Caco-2 (cell line): ENCODE results near the gene ADARB2. TPM values are rescaled to one million over a fixed set of nuclear protein-coding genes. Genes with fewer than 3 reads are reported as not detected.

ENCODE experiments used
- BruUV-seq: library from RNA; stranded (reverse); fragments of 400-500 nt; replicated peaks from 2 replicates; lab custom pipeline; 2021; lab: Mats Ljungman, UMichigan
- CTCF ChIA-PET: fragments of 300-600 bp; sonication (Branson Sonifier 250); formaldehyde crosslinking; loops from one replicate; lab custom pipeline; 2022; ENCODE audit warnings: antibody characterized with exemption; lab: Charles Lee
- POLR2A ChIA-PET: fragments of 300-600 bp; sonication (Branson Sonifier 250); formaldehyde crosslinking; loops from one replicate; lab custom pipeline; 2022; ENCODE audit warnings: antibody characterized with exemption; lab: Charles Lee
- DNase-seq, 2 experiments: peaks; one replicate each; pipeline versions ENCODE4 v3.0.0 to v3.0.0-alpha.2; 2020 to 2022
- H3K27me3 ChIP-seq: replicated peaks from 2 replicates; pipeline ENCODE4 v1.6.0; 2011; ENCODE audit warnings: low read length; ENCODE audit not compliant: control insufficient read depth, insufficient read depth
- H3K36me3 ChIP-seq: 2 replicates; pipeline ENCODE4 v1.5.1; 2011; ENCODE audit warnings: low read length; ENCODE audit not compliant: control insufficient read depth, insufficient read depth
- H3K4me1 ChIP-seq: fragments of 250-450 bp; sonication (Bioruptor Pico); 2 replicates; pipeline ENCODE4 v1.5.1; 2020; ENCODE audit warnings: mild to moderate bottlenecking
- H3K4me3 ChIP-seq: 2 replicates; pipeline ENCODE4 v1.5.1; 2011; ENCODE audit warnings: low read depth, mild to moderate bottlenecking, control low read depth, low read length
- H3K9me3 ChIP-seq: fragments of 250-450 bp; sonication (Bioruptor Pico); 2 replicates; pipeline ENCODE4 v1.5.1; 2020; ENCODE audit warnings: mild to moderate bottlenecking, moderate library complexity
- H3K27ac Mint-ChIP-seq: one replicate; pipeline ENCODE4 v1.8.0; 2022; ENCODE audit warnings: mixed read lengths; ENCODE audit not compliant: unreplicated experiment
- H3K27me3 Mint-ChIP-seq: one replicate; pipeline ENCODE4 v1.8.0; 2022; ENCODE audit warnings: mixed read lengths; ENCODE audit not compliant: insufficient read depth, unreplicated experiment
- H3K36me3 Mint-ChIP-seq: one replicate; pipeline ENCODE4 v1.8.0; 2022; ENCODE audit warnings: mild to moderate bottlenecking, mixed read lengths; ENCODE audit not compliant: insufficient read depth, unreplicated experiment
- H3K4me1 Mint-ChIP-seq: one replicate; pipeline ENCODE4 v1.8.0; 2022; ENCODE audit warnings: low read depth, mixed read lengths; ENCODE audit not compliant: unreplicated experiment
- H3K4me3 Mint-ChIP-seq: one replicate; pipeline ENCODE4 v1.8.0; 2022; ENCODE audit warnings: mild to moderate bottlenecking, moderate library complexity, mixed read lengths; ENCODE audit not compliant: unreplicated experiment
- H3K9me3 Mint-ChIP-seq: one replicate; pipeline ENCODE4 v1.8.0; 2022; ENCODE audit warnings: mixed read lengths; ENCODE audit not compliant: unreplicated experiment
- CTCF ChIP-seq, 2 experiments: fragments of 200-600 bp in 1 of 2; IDR thresholded peaks; 1 replicate in 1 of 2; 2 replicates in 1 of 2; pipeline versions ENCODE4 v1.5.1 to v1.8.0; 2011 to 2022; ENCODE audit warnings: antibody characterized with exemption in 1 of 2, control low read depth in 1 of 2, inconsistent platforms in 1 of 2, low read depth in 1 of 2, low read length in 1 of 2, mild to moderate bottlenecking in 1 of 2, moderate library complexity in 1 of 2; ENCODE audit not compliant: insufficient read depth in 1 of 2, severe bottlenecking in 1 of 2, unreplicated experiment in 1 of 2
- intact Hi-C: fragments of 100-400 bp; cut with micrococcal nuclease; formaldehyde crosslinking; loops from one replicate; pipeline ENCODE4 v1.10.0; 2022; ENCODE audit not compliant: unreplicated experiment
- total RNA-seq: library from RNA; stranded (reverse); gene quantifications from 2 replicates; pipeline ENCODE4 v1.2.3, GENCODE V29; 2022

Gene ADARB2
- total RNA-seq, 1 experiment from 2014 or later: 0.27 TPM

GRCh38 chr10:1156616-1156886 is 580.8 kb downstream of the ADARB2 start:
- ChIA-PET POLR2A (no interaction called here), CTCF (no interaction called here)
- Mint-ChIP-seq H3K36me3 (no peaks in the 10 kb centered on the region), H3K9me3 (no peaks in the 10 kb centered on the region), H3K4me1 (no peaks in the 10 kb centered on the region), H3K4me3 (no peak overlapping the region), H3K27me3 (peaks cover 10% of the 10 kb centered on the region), H3K27ac (no peak overlapping the region)
- no peak for TF ChIP-seq CTCF (IDR thresholded peaks at IDR 0.05; ENCODE audit: insufficient read depth in 1 of 2, low read depth in 1 of 2, low read length in 1 of 2, severe bottlenecking in 1 of 2, unreplicated experiment in 1 of 2)
- DNase-seq: no peak
- H3K4me3 ChIP-seq: no peak overlapping the region
- no peaks in the 10 kb centered on the region for H3K36me3 ChIP-seq
- H3K9me3 ChIP-seq: no peaks in the 10 kb centered on the region
- H3K4me1 ChIP-seq: no peaks in the 10 kb centered on the region
- intact Hi-C loops: no loop called here
- no TSS peak for BruUV-seq
- no peaks in the 10 kb centered on the region; the same call in 1 of the 2 replicates for H3K27me3 ChIP-seq

- no peak for TF ChIP-seq CTCF (IDR thresholded peaks at IDR 0.05; ENCODE audit: insufficient read depth in 1 of 2, low read depth in 1 of 2, low read length in 1 of 2, severe bottlenecking in 1 of 2, unreplicated experiment in 1 of 2)
- DNase-seq: no peak
- H3K4me3 ChIP-seq: no peak overlapping the region
- intact Hi-C loops: no loop called here
- no peaks in the 10 kb centered on the region for H3K4me1 Mint-ChIP-seq
- no peak overlapping the region for H3K27ac Mint-ChIP-seq
- no peaks in the 10 kb centered on the region for H3K36me3 Mint-ChIP-seq
- POLR2A ChIA-PET: no interaction called here
- H3K9me3 Mint-ChIP-seq: no peaks in the 10 kb centered on the region
- H3K27me3 ChIP-seq: no peaks in the 10 kb centered on the region; the same call in 1 of the 2 replicates
- H3K9me3 ChIP-seq: no peaks in the 10 kb centered on the region
- no peaks in the 10 kb centered on the region for H3K36me3 ChIP-seq
- H3K4me1 ChIP-seq: no peaks in the 10 kb centered on the region
- no TSS peak for BruUV-seq
- peaks cover 10% of the 10 kb centered on the region for H3K27me3 Mint-ChIP-seq
- CTCF ChIA-PET: no interaction called here
- no peak overlapping the region for H3K4me3 Mint-ChIP-seq
These were observed 581.3 kb downstream of the ADARB2 start for GRCh38 chr10:1155791-1156615.

GRCh38 chr10:1154531-1155295 is 582.6 kb downstream of the ADARB2 start:
- Mint-ChIP-seq H3K36me3 (no peaks in the 10 kb centered on the region), H3K9me3 (no peaks in the 10 kb centered on the region), H3K27me3 (peaks cover 10% of the 10 kb centered on the region), H3K27ac (no peak overlapping the region), H3K4me3 (no peak overlapping the region), H3K4me1 (no peaks in the 10 kb centered on the region)
- DNase-seq: no peak
- Histone ChIP-seq H3K36me3 (no peaks in the 10 kb centered on the region), H3K4me3 (no peak overlapping the region), H3K4me1 (no peaks in the 10 kb centered on the region), H3K9me3 (no peaks in the 10 kb centered on the region), H3K27me3 (no peaks in the 10 kb centered on the region; the same call in 1 of the 2 replicates)
- intact Hi-C loops: no loop called here
- CTCF ChIA-PET: no interaction called here
- no TSS peak for BruUV-seq
- POLR2A ChIA-PET: no interaction called here
- no peak for TF ChIP-seq CTCF (IDR thresholded peaks at IDR 0.05; ENCODE audit: insufficient read depth in 1 of 2, low read depth in 1 of 2, low read length in 1 of 2, severe bottlenecking in 1 of 2, unreplicated experiment in 1 of 2)
